Ramos (cell line): Measurements from ENCODE around the gene CYTH4.
"Not testable (repeated sequence)": the region's sequence is repeated elsewhere in the genome, so short reads cannot be mapped to it uniquely, and the experiment has no call there.

ENCODE experiments used
- in situ Hi-C: fragments of 300-500 bp; cut with MboI; formaldehyde crosslinking; loops from one replicate; pipeline ENCODE4 v1.14.3; 2022; ENCODE audit warnings: low sequenced_read_pairs; ENCODE audit not compliant: unreplicated experiment

The CYTH4 gene, protein sequence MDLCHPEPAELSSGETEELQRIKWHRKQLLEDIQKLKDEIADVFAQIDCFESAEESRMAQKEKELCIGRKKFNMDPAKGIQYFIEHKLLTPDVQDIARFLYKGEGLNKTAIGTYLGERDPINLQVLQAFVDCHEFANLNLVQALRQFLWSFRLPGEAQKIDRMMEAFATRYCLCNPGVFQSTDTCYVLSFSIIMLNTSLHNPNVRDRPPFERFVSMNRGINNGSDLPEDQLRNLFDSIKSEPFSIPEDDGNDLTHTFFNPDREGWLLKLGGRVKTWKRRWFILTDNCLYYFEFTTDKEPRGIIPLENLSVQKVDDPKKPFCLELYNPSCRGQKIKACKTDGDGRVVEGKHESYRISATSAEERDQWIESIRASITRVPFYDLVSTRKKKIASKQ

GRCh38 chr22:37282385-37282677, at the start of gene CYTH4:
CYTH4 (plus strand) TSS chr22:37282508; CDS start chr22:37282570, 62 bp downstream.
- in situ Hi-C loops = no loop called here

DNA sequence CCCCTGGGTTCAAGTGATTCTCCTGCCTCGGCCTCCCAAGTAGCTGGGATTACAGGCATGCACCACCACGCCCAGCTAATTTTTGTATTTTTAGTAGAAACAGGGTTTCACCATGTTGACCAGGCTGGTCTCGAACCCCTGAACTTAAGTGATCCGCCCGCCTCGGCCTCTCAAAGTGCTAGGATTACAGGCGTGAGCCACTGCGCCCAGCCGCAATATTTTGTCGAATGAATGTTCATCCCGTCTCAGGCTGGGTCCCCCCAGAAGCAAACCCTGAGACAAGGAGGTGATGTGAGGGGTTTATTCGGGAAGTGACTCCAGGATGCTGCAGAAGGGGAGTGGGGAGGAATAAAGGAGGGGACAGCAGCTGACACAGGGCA, 48.9 kb upstream of the CYTH4 start:
- in situ Hi-C loops = not testable (repeated sequence)

DNA sequence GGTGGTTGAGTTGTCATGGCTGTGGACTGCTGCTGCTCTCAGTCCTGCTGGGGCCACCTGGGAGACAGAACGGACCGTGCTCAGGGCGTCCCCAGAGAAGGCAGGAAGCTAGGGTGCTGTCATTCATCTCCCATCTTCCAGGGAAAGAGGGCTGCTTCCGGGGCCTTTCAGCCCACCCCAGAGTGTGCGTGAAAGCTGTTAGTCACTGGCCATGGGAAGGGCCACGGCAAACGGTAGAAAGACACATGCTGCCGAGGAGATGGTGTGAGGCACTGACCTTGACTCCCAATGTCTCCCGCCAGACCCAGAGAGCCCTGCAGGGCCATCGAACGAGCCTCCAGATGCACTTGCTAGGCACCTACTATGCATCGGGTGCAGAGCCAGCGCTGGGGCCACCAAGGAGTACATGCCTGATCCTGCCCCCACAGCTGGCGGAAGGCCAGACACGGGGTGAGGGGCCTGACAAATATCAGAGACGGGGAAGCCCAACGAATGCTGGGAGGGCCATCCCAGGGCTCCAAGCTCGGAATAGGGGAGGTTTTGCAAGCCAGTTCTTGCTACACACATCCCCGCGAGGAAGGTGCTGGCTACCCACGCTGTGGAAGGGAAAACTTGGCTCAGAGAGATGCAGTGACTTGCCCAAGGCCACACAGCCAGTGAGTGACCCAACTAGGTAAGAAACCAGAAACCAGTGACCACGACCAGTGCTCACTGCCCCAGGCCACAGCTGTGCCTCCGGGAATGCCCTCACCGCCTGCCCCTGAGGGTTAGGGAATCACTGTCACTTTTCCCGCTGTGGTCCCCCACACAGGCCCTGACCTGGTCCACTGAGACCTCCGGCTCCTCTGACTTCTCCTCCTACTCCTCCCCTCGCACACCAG, 48.3 kb upstream of the CYTH4 start:
- in situ Hi-C loops = no loop called here

DNA sequence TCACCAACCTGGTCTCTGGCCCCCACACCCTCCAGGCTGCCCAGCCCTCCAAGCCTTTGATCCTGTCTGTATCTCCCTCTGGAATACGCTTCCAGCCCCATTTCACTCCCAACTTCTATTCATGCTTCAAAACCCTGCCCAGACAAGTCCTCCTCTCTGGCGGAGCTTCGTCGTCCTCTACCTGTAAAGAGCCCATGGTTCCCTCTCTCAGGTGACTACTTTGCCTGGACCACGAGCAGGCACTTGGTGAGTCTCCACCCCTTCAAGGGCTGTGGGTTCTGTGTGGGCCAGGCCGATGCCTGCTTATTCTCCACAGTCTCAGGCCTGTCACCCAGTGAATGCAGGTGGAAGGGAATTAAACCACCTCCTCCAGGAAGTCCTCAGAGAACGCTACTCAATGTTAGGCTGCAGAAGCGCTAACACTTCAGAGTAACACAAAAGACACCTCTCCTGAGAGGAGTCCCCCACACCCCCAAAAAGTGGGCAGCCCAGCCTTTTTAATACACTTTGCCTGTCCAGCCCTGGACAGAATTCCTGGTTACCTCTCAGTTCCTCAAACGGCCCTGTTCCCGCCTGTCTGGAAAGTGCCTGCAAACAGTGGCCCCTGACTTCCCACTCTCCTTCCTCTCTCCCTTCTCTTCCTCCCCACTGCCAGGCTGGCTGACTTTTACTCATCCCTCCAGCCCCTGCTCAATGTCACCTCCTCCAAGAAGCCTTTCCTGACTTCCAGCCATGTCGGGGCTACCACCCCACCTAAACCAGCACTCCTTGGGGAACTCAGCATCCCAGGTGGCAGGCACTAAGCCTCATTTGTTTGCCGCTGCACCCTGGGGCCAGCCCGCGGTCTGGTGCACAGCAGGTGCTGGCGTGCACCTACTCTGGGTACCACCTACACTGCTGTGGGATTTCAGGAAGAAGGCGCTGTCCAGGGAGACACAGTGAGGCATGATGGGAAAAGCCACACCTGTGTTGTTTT, 47.3 kb upstream of the CYTH4 start:
- in situ Hi-C loops = no loop called here

GRCh38 chr22:37235897-37236607, 46.3 kb upstream of the CYTH4 start:
- in situ Hi-C loops = no loop called here

DNA sequence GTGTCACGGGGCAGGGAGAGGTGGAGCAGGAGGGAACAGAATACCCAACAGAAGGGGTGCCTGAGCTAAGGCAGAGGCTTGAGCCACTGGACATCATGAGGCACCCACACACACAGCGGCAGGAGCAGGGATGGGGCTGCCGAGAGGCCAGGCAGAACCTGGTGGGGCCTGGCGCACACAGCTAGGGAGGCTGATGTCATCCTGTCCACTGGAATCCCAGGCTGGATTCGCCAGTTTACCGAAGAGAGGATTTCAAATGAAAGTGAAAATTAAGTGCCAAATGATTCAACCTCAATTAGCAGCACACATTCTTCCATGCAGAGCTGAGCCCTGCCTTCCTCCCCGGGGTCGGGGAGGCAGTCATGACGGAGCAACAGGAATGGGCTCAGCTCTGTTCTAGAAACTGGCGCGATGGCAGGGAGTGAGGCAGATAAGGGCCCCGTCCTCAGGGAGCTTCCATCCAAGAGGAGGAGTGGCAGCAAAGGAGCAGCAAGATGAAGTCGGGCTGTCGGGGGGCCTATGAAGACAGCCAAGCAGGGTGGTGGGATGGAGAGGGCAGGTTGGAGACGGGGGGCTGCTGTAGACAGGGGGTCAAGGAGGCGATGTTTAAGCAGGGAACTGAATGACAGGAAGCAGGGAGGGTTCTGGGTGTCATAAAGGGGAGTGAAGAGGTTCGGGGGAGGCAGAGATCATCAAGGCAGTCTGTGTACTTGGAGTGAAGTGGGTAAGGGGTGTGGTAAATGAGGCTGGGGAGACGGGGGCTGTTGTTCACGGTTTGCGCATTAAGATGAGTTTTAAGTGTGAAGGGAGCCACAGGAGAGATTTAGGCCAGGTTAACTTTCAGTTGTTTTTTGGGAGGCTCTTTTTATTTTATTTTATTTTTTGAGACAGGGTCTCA, 44.7 kb upstream of the CYTH4 start:
- in situ Hi-C loops = no loop called here

GRCh38 chr22:37239336-37240239, 42.7 kb upstream of the CYTH4 start:
- in situ Hi-C loops = no loop called here

DNA sequence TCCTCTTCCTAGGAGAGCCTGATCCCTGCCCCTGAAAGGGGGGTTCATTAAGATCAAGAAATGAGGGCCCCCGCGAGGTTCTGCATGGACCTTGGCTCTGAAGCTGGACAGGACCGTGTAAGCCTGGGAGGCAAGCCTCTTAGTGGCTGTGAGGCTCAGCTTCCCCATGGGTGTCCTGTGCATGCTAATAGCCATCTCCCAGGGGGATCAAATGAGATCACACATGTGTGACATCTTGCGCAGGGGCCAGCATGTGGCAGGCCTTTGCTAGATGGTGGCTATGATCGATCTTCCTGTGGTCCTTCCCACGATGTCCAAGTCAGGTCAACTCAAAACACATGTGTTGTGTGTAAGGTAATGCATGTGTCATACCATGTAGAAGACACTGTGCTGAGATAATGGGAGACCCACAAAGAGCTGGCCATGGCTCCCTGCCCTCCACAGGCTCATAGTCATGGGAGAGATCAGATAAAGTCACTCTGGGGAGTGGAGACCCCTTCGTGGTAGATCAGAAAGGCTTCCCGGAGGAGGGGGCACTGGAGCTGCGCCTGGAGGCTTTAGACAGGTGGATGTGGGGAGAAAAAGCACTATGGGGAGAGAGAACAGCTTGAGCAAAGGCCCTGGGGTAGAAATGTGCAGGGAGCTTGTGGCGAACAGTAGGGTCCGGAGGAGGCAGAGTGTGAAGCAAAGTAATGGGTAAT, 41.9 kb upstream of the CYTH4 start:
- in situ Hi-C loops = no loop called here

GRCh38 chr22:37240941-37241320, 41.4 kb upstream of the CYTH4 start:
- in situ Hi-C loops = no loop called here

DNA sequence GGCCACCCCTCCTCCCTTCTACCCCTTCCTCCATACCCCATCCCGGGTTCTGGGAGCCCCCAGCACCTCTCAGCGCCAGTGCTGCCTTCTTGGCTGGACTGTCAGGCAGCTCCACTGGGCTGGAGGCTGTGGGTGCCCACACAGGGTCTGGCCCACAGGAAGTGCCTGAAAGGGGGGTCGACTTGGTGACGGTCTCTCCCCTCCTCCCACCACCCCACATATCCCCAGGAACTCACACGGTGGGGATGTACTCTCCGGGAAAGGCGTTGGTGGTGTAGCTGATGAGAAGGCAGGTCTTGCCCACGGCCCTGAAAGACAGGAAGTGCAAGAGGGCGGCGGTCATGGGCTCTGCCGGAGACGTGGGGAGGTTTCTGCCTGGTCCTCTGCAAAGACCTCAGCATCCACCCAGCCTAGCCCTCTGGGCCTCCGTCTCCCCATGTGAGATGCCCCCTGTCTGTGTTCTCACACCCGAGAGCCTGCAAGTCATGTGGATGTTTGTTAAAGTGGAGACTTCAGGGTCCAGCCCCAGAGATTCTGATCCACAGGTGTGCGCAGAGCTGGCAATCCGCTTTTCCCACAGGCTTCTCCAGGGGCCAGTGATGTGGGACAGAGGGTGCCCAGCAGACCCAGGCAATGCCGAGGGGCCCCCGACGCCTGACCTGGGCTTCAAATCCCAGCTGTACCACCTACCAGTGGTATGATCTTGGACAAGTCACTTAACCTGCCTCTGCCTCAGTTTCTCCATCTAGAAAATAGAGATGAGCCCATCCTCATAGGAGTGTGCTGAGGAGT, 40.8 kb upstream of the CYTH4 start:
- in situ Hi-C loops = no loop called here

- in situ Hi-C loops = no loop called here
These were observed 39.9 kb upstream of the CYTH4 start for GRCh38 chr22:37242395-37242918.

GRCh38 chr22:37243402-37244113, 38.8 kb upstream of the CYTH4 start:
- in situ Hi-C loops = no loop called here

DNA sequence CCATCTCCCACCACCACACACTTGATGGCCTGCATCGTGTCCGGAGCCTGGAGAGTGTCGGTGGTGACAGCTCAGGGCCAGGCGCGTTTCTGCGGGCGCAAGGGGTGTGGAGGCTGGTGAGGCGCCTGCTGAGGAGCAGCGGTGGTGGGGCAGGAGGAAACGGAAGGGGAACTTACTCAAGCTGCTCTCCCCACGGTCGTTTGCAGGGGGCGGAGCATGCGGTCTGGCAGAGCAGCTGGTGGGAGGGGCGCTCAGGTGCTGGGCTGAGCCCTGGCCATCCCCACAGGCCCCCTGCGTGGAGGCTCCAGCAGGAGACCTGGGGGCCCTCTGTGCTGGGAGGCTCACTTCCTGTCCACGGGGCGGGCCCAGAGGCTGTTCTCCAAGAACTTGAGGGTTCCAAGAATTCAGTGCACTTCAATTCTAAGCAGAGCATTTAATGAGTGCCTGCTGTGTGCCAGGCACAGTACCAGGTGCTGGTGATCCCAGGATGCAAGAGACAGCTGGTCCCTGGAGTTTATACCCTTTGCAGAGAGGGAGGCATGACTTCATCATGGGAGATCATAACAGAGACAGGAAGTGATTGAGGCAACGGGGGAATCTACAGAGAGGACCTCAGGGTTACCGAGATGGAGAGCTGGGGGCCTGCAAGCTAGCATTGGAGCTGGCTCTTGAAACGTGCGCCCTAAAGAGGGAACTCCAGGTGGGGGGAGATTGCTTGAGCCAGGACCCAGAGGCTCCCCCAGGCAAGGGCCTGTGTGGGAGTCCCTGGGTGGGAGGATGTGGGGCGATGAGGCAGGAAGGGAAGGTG, 38.0 kb upstream of the CYTH4 start, which contains the start of gene RAC2:
Gene RAC2, minus strand, starts transcription at position 156 of the 808 bp plus-strand sequence. Its CDS starts 121 bp downstream, at position 35.
- in situ Hi-C loops = no loop called here

- in situ Hi-C loops = no loop called here
These were observed 37.2 kb upstream of the CYTH4 start for GRCh38 chr22:37244922-37245722.
